NB4 (cell line): ENCODE results near the gene SERP2.
A peak's percentile ranks its signal among the peaks of the same experiment; 100 is the strongest.

ENCODE experiments used
- DNase-seq: peaks from one replicate; pipeline ENCODE4 v3.0.0; 2010; ENCODE audit warnings: low read depth
- H3K4me3 ChIP-seq: one replicate; pipeline ENCODE4 v1.5.1; 2011; ENCODE audit warnings: mild to moderate bottlenecking, low read depth, low read length, moderate library complexity
- MYC ChIP-seq: IDR thresholded peaks from 2 replicates; pipeline ENCODE4 v1.6.1; 2011; ENCODE audit warnings: low read depth, low read length
- POLR2A ChIP-seq: IDR thresholded peaks from 2 replicates; pipeline ENCODE4 v1.6.1; 2011; ENCODE audit warnings: mild to moderate bottlenecking; ENCODE audit not compliant: insufficient read length; ENCODE audit errors: extremely low read depth
- TF ChIP-seq, protein P1 (sequence below): IDR thresholded peaks from one replicate; pipeline ENCODE4 v1.5.1; 2012; ENCODE audit warnings: low read depth, low read length
- TF ChIP-seq, protein P2 (sequence below): IDR thresholded peaks from 2 replicates; pipeline ENCODE4 v1.6.1; 2011; ENCODE audit warnings: low read depth, low read length

SERP2 gene

DNA sequence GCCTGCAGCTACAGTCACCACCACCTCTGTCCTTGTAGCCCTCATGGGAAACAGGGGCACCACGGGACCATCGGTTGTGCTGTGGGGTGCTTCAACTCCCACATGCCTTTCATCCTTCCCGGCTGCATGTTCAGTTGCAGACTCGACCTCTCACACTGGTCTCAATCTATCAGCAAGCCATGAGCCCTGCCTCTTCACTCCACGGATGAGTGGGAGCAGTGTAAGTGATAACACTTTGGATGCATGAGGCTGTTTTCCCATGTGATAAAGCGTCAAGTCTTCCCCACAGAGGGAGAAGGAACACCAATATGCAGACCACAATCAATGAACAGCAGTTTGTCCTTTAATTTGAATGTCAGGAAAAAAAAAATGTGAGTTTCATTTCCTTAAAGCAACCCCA is 12.2 kb downstream of the SERP2 start:
- H3K4me3 ChIP-seq, result no peak overlapping the region
- TF ChIP-seq, protein P1, sequence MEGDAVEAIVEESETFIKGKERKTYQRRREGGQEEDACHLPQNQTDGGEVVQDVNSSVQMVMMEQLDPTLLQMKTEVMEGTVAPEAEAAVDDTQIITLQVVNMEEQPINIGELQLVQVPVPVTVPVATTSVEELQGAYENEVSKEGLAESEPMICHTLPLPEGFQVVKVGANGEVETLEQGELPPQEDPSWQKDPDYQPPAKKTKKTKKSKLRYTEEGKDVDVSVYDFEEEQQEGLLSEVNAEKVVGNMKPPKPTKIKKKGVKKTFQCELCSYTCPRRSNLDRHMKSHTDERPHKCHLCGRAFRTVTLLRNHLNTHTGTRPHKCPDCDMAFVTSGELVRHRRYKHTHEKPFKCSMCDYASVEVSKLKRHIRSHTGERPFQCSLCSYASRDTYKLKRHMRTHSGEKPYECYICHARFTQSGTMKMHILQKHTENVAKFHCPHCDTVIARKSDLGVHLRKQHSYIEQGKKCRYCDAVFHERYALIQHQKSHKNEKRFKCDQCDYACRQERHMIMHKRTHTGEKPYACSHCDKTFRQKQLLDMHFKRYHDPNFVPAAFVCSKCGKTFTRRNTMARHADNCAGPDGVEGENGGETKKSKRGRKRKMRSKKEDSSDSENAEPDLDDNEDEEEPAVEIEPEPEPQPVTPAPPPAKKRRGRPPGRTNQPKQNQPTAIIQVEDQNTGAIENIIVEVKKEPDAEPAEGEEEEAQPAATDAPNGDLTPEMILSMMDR, result no peak
- TF ChIP-seq POLR2A, result no peak
- TF ChIP-seq, protein P2, sequence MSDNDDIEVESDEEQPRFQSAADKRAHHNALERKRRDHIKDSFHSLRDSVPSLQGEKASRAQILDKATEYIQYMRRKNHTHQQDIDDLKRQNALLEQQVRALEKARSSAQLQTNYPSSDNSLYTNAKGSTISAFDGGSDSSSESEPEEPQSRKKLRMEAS, result no peak
- TF ChIP-seq MYC, result no peak
- DNase-seq, result no peak

DNA sequence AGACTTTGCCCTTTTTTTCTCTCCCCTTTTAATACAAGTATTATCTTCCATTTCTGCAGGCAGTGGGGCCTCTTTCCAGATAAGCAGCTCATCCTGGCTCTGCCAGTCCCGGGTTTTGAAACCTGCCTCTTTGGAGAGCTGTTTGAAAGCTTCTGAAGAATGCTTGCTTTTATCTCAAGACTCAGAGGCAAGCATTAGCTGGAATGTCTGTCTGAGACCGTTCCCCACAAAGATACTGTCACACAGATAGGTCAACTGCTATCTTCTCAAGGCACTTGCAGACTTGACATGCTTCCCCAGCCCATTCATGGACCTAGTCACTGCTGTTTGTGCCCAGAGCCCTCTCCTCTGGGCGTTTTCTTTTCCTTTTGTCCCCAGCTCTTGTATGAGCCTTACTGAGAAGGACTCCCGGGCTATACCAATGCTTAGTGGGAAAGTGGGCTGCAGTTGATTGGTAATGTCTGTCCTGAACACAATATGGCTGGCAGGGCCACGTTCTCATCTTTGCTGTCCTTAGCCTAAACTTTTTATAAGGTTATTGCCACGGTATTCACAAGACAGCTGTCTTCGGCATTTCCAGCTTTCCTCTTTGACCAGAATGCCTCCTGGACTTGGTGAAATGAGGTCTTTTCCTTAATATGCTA is 13.4 kb downstream of the SERP2 start:
- TF ChIP-seq, protein P1, result no peak
- TF ChIP-seq MYC (no peak), POLR2A (no peak)
- TF ChIP-seq, protein P2, result no peak
- H3K4me3 ChIP-seq, result no peak overlapping the region
- DNase-seq, result no peak

- no peak for DNase-seq
- TF ChIP-seq, protein P2, result no peak
- TF ChIP-seq POLR2A (no peak), MYC (no peak)
- TF ChIP-seq, protein P1, result no peak
- no peak overlapping the region for H3K4me3 ChIP-seq
Observed at GRCh38 chr13:44388427-44389059, 14.9 kb downstream of the SERP2 start.

- DNase-seq, result no peak
- no peak overlapping the region for H3K4me3 ChIP-seq
- TF ChIP-seq, protein P1, result no peak
- TF ChIP-seq, protein P2, result peak; percentile 48; the same call in 1 of the 2 replicates
- TF ChIP-seq MYC (peak; percentile 41), POLR2A (no peak)
Observed at GRCh38 chr13:44389060-44389666, 15.5 kb downstream of the SERP2 start.

DNA sequence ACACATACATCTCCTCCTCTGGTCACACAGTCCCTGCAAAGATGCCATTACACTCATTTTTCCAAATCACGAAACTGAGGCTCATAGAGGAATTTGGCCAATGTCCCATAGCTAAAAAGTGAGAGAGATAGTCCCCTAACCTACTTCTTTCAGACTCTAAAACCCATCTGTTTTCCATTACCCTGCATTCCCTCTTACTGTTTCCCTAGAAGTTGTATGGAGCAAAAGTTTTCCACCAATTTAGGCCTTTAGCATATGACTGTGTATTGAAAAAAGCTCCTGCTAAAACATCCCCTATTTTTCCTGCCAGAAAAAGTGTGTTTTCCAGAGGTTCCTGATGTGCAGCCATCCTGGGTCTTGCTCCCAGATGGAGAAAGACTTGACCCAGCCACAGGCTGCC is 16.3 kb downstream of the SERP2 start:
- no peak overlapping the region for H3K4me3 ChIP-seq
- TF ChIP-seq, protein P2, result no peak
- TF ChIP-seq, protein P1, result no peak
- no peak for TF ChIP-seq POLR2A
- TF ChIP-seq MYC, result no peak
- no peak for DNase-seq
